ENCODE results near the gene PSMG2. TPM values are rescaled to one million over a fixed set of nuclear protein-coding genes. Genes with fewer than 3 reads are reported as not detected.

Gene PSMG2
- total and polyA plus RNA-seq, 10 of the 15 experiments (the other 5 are each of a cell fraction or from before 2014, with no cell fraction given) = 88.5 to 268 (median 116) TPM

DNA sequence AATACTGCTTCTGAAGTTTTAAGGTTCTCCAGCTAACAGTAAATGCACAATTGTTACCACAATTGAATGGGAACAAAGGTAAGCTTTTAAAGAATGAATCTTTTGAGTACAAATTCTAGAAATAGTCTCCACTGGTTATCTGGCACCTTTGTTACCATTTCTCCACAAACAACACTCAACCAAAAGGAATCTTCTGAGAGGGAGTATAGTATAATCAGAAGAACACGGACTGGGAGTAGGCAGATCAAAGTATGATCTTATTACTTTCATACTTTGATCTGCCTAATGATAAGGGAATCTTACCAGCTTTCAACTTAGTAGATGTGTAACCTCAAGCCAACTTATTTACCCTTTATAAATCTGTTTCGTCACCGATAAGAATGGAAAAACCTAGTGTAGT lies 1.7 kb upstream of the PSMG2 start:
- Histone ChIP-seq H2AFZ (ENCODE audit: control insufficient read depth, low read depth, low read length) (no peak overlapping the region), H3K27me3 (replicated peaks in 1 of 2; ENCODE audit: control insufficient read depth in 2 of 2, insufficient read depth in 2 of 2, low read length in 1 of 2) (no peaks in the 10 kb centered on the region), H3K9me3 (replicated peaks; ENCODE audit: control insufficient read depth, insufficient read depth, low read length) (no peaks in the 10 kb centered on the region), H3K4me3 (peak overlapping the region; percentile 96), H3K79me2 (ENCODE audit: control insufficient read depth, insufficient read depth, low read length) (peaks cover 54% of the 10 kb centered on the region), H3K4me2 (ENCODE audit: control insufficient read depth, insufficient read depth) (peak overlapping the region; percentile 95), H3K4me1 (ENCODE audit: control insufficient read depth, insufficient read depth, low read length) (peaks cover 16% of the 10 kb centered on the region), H3K9ac (ENCODE audit: control insufficient read depth, insufficient read depth, low read length) (peak overlapping the region; percentile 72; the same call in 1 of the 2 replicates), H3K36me3 (ENCODE audit: control insufficient read depth in 2 of 2, insufficient read depth in 2 of 2, low read length in 1 of 2) (peaks cover 0 to 3% of the 10 kb centered on the region in 2 experiments; a peak in 1 of 4 replicates), H3K27ac (ENCODE audit: control insufficient read depth, insufficient read depth) (no peak overlapping the region), H4K20me1 (ENCODE audit: control insufficient read depth, insufficient read depth) (no peaks in the 10 kb centered on the region)
- intact Hi-C loops (cut with micrococcal nuclease; ENCODE audit: unreplicated experiment) (no loop called here), in situ Hi-C loops (cut with MboI) (no loop called here)
- ChIA-PET POLR2A (interaction anchor here (0.6 to 1.8 kb wide), 2 partner anchors 183 to 391 kb away, joined by 3 to 8 read pairs; partner anchors contain the start of gene PTPN2), RAD21 (ENCODE audit: unreplicated experiment) (no interaction called here), SMC1A (ENCODE audit: uncharacterized antibody, unreplicated experiment) (interaction anchor here (0.8 to 2.1 kb wide), 3 partner anchors 23 to 408 kb away, joined by 3 to 9 read pairs (median 4); no protein-coding TSS in a partner anchor), CTCF (interaction anchor here (0.9 kb wide), 1 partner anchor 309 kb away, joined by 3 read pairs; no protein-coding TSS in a partner anchor)
- ATAC-seq (no peak), DNase-seq (ENCODE audit: low read depth, low spot score) (no peak), FAIRE-seq (no peak)
- no TSS peak for BruUV-seq (replicated peaks)
- TF ChIP-seq NR2F1 (conservative IDR thresholded peaks at IDR 0.05) (no peak), SREBF1 (IDR thresholded peaks at IDR 0.05; ENCODE audit: low read length) (no peak), SIN3A (IDR thresholded peaks at IDR 0.05; ENCODE audit: low read depth, low read length) (no peak), LARP7 (IDR thresholded peaks at IDR 0.05) (no peak), TCF3 (IDR thresholded peaks at IDR 0.05; ENCODE audit: borderline replicate concordance, insufficient read depth, low read depth, low read length) (no peak)
- TF ChIP-seq, protein P1, sequence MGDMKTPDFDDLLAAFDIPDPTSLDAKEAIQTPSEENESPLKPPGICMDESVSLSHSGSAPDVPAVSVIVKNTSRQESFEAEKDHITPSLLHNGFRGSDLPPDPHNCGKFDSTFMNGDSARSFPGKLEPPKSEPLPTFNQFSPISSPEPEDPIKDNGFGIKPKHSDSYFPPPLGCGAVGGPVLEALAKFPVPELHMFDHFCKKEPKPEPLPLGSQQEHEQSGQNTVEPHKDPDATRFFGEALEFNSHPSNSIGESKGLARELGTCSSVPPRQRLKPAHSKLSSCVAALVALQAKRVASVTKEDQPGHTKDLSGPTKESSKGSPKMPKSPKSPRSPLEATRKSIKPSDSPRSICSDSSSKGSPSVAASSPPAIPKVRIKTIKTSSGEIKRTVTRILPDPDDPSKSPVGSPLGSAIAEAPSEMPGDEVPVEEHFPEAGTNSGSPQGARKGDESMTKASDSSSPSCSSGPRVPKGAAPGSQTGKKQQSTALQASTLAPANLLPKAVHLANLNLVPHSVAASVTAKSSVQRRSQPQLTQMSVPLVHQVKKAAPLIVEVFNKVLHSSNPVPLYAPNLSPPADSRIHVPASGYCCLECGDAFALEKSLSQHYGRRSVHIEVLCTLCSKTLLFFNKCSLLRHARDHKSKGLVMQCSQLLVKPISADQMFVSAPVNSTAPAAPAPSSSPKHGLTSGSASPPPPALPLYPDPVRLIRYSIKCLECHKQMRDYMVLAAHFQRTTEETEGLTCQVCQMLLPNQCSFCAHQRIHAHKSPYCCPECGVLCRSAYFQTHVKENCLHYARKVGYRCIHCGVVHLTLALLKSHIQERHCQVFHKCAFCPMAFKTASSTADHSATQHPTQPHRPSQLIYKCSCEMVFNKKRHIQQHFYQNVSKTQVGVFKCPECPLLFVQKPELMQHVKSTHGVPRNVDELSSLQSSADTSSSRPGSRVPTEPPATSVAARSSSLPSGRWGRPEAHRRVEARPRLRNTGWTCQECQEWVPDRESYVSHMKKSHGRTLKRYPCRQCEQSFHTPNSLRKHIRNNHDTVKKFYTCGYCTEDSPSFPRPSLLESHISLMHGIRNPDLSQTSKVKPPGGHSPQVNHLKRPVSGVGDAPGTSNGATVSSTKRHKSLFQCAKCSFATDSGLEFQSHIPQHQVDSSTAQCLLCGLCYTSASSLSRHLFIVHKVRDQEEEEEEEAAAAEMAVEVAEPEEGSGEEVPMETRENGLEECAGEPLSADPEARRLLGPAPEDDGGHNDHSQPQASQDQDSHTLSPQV (IDR thresholded peaks at IDR 0.05) = no peak
- 98% methylated on average over 3 of the region's 3 CpGs for WGBS (ENCODE audit: insufficient coverage, insufficient replicate concordance, low lambda C conversion rate, missing lambda C conversion rate)
